Aorta (tissue), 5 donors: ENCODE results near the gene PDE4B. TPM values are rescaled to one million over a fixed set of nuclear protein-coding genes. Genes with fewer than 3 reads are reported as not detected.

Experiments
- ATAC-seq: fragments of 200-7000 bp; cut with Tn5 transposase; one replicate; pipeline ENCODE4 v1.9.1; 2022; ENCODE audit warnings: moderate library complexity; ENCODE audit not compliant: low FRiP score
- DNase-seq, 2 donors: peaks; one replicate each; pipeline ENCODE4 v3.0.0-alpha.2; 2020
- H3K27ac ChIP-seq, 2 donors: one replicate each; pipeline ENCODE4 v1.5.1; 2013; ENCODE audit warnings: low read length in 2 of 2, mild to moderate bottlenecking in 2 of 2, moderate library complexity in 2 of 2, control low read depth in 1 of 2, inconsistent platforms in 1 of 2, low read depth in 1 of 2
- H3K27me3 ChIP-seq, 2 donors: one replicate each; pipeline ENCODE4 v1.6.1; 2013; ENCODE audit warnings: control low read depth in 1 of 2, low read length in 1 of 2, mild to moderate bottlenecking in 1 of 2, moderate library complexity in 1 of 2; ENCODE audit not compliant: insufficient read depth in 2 of 2, control insufficient read depth in 1 of 2
- H3K36me3 ChIP-seq, 2 donors: one replicate each; pipeline ENCODE4 v1.6.1; 2013; ENCODE audit warnings: control low read depth in 1 of 2, low read length in 1 of 2, mild to moderate bottlenecking in 1 of 2; ENCODE audit not compliant: insufficient read depth in 2 of 2, control insufficient read depth in 1 of 2
- H3K4me1 ChIP-seq, 2 donors: one replicate each; pipeline ENCODE4 v1.6.1; 2013; ENCODE audit warnings: low read length in 2 of 2, control low read depth in 1 of 2, mild to moderate bottlenecking in 1 of 2, moderate library complexity in 1 of 2; ENCODE audit not compliant: insufficient read depth in 2 of 2, control insufficient read depth in 1 of 2
- H3K4me3 ChIP-seq, 2 donors: one replicate each; pipeline ENCODE4 v1.5.1; 2013; ENCODE audit warnings: low read length in 2 of 2, control low read depth in 1 of 2, mild to moderate bottlenecking in 1 of 2
- H3K9me3 ChIP-seq: one replicate; pipeline ENCODE4 v1.6.1; 2013; ENCODE audit warnings: mild to moderate bottlenecking, low read length; ENCODE audit not compliant: control insufficient read depth
- WGBS, 2 donors: extraction: QIAGEN DNeasy Blood & Tissue Kit; methylation state at CpG; one replicate each; pipeline ENCODE4 v1.1.7; 2013; 5-methylcytosine and 5-hydroxymethylcytosine counted together
- intact Hi-C, 2 donors: fragments of 100-400 bp; cut with DNase I; formaldehyde crosslinking; loops; one replicate each; pipeline versions ENCODE4 v1.14.2 to v1.15.0; 2022
- polyA plus RNA-seq, 2 donors: library from polyadenylated mRNA; stranded (reverse); fragments of 200-250 nt; gene quantifications; one replicate each; pipeline ENCODE4 v1.2.3, GENCODE V29; 2013
- total RNA-seq, 2 donors: library from RNA; stranded (reverse); fragmentation: NEBNext Ultra II Directional; extraction: Animal tissue kit (Norgen Biotek cat#: 25700); gene quantifications; one replicate each; pipeline ENCODE4 v1.2.1, GENCODE V29; 2021
- donor health status: healthy with polysubstance abuse.
- donor health status: Bipolar disorder and iron deficiency.
- donor health status: DM: no; HTN: no; CAD: no.
- donor health status: DM: no; HTN: no; CAD: no.
- donor health status: DM: yes; HTN: yes; CAD: no.

PDE4B gene
- total and polyA plus RNA-seq, 4 donors = 4.8 to 24.5 (median 12.5) TPM

- H3K27me3 ChIP-seq = no peaks in the 10 kb centered on the region
- no peak overlapping the region for H3K27ac ChIP-seq
- H3K4me3 ChIP-seq = no peak overlapping the region
- ATAC-seq (no peak), DNase-seq (no peak)
- 83 to 93% methylated on average over 3 of the region's 3 CpGs for WGBS, 2 donors
- H3K9me3 ChIP-seq = no peaks in the 10 kb centered on the region
- intact Hi-C loops = no loop called here
- no peaks in the 10 kb centered on the region for H3K36me3 ChIP-seq
- peaks cover under 1 to 2% of the 10 kb centered on the region in 2 donors for H3K4me1 ChIP-seq
Observed at GRCh38 chr1:66276218-66276617, 483.5 kb downstream of the PDE4B start.

GRCh38 chr1:66278260-66279021 lies 485.7 kb downstream of the PDE4B start:
- Histone ChIP-seq H3K36me3 (no peaks in the 10 kb centered on the region), H3K9me3 (no peaks in the 10 kb centered on the region), H3K27me3 (no peaks in the 10 kb centered on the region), H3K4me1 (peaks cover 1 to 7% of the 10 kb centered on the region in 2 donors), H3K4me3 (no peak overlapping the region), H3K27ac (peak overlapping the region in 1 of 2 donors; percentile 40)
- intact Hi-C loops = no loop called here
- DNase-seq (no peak), ATAC-seq (no peak)
- 24 to 30% methylated on average over 7 of the region's 7 CpGs for whole genome bisulfite sequencing, 2 donors

GRCh38 chr1:66281808-66282207 lies 489.1 kb downstream of the PDE4B start:
- Histone ChIP-seq H3K4me1 (peaks cover 1 to 10% of the 10 kb centered on the region in 2 donors), H3K9me3 (no peaks in the 10 kb centered on the region), H3K27me3 (no peaks in the 10 kb centered on the region), H3K36me3 (no peaks in the 10 kb centered on the region), H3K27ac (no peak overlapping the region), H3K4me3 (no peak overlapping the region)
- 92 to 97% methylated on average over 3 of the region's 3 CpGs for WGBS, 2 donors
- intact Hi-C loops = loop anchor here in 1 of 2 donors (5.0 kb wide), 1 partner anchor 35 kb away; no protein-coding TSS in a partner anchor
- DNase-seq = no peak
- ATAC-seq = no peak

DNA sequence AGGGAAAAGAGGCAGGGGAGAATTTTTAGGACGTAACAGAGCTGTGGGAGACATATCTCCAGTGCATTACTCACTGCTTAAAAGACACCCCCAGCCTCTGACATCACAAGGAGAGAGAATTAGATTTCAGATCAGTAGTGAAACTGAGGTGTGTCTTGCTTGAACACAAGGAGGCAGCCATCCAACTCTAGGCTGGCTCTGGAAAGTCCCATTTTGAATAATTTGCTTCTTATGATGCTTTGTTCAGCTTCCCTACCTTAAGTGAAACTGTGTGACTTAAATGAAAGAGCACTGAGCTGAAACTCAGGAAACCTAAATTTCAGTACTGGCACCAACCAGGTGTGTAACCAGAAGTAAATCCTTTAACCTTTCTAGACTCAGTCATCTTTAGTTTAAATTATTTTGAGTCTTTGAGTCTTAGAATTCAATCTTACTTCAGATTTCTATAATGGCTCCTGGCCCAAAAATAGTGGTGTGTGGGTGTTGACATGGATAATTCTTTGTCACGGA lies 489.7 kb downstream of the PDE4B start:
- intact Hi-C loops = loop anchor here in 1 of 2 donors (5.0 kb wide), 1 partner anchor 35 kb away; no protein-coding TSS in a partner anchor
- Histone ChIP-seq H3K27ac (peak overlapping the region in 1 of 2 donors; percentile 68), H3K9me3 (no peaks in the 10 kb centered on the region), H3K4me1 (peaks cover 1 to 10% of the 10 kb centered on the region in 2 donors), H3K27me3 (no peaks in the 10 kb centered on the region), H3K36me3 (no peaks in the 10 kb centered on the region), H3K4me3 (no peak overlapping the region)
- DNase-seq (peak in 1 of 2 donors; percentile 54), ATAC-seq (peak; percentile 13)
- WGBS, 2 donors = 3 to 5% methylated on average over 2 of the region's 2 CpGs

- H3K4me3 ChIP-seq = no peak overlapping the region
- no peak for DNase-seq
- H3K4me1 ChIP-seq = peaks cover 1 to 10% of the 10 kb centered on the region in 2 donors
- ATAC-seq = no peak
- intact Hi-C loops = loop anchor here in 1 of 2 donors (5.0 kb wide), 1 partner anchor 34 kb away; no protein-coding TSS in a partner anchor
- WGBS, 2 donors = 71 to 72% methylated on average over 3 of the region's 3 CpGs
- H3K27ac ChIP-seq = peak overlapping the region in 1 of 2 donors; percentile 68
- H3K27me3 ChIP-seq = no peaks in the 10 kb centered on the region
- no peaks in the 10 kb centered on the region for H3K36me3 ChIP-seq
- no peaks in the 10 kb centered on the region for H3K9me3 ChIP-seq
Observed at GRCh38 chr1:66282891-66283621, 490.4 kb downstream of the PDE4B start.

GRCh38 chr1:66283622-66284041 lies 490.9 kb downstream of the PDE4B start:
- Histone ChIP-seq H3K36me3 (no peaks in the 10 kb centered on the region), H3K27me3 (no peaks in the 10 kb centered on the region), H3K9me3 (no peaks in the 10 kb centered on the region), H3K4me3 (no peak overlapping the region), H3K4me1 (peaks cover 1 to 10% of the 10 kb centered on the region in 2 donors), H3K27ac (no peak overlapping the region)
- DNase-seq (no peak), ATAC-seq (no peak)
- 71 to 91% methylated on average over 2 of the region's 2 CpGs for WGBS, 2 donors
- intact Hi-C loops = loop anchor here in 1 of 2 donors (5.0 kb wide), 1 partner anchor 34 kb away; no protein-coding TSS in a partner anchor

- intact Hi-C loops = loop anchor here in 1 of 2 donors (5.0 kb wide), 1 partner anchor 33 kb away; no protein-coding TSS in a partner anchor
- ATAC-seq = no peak
- 97% methylated on average over 2 of the region's 2 CpGs for WGBS, 2 donors
Observed at GRCh38 chr1:66284746-66285145, 492.1 kb downstream of the PDE4B start.

GRCh38 chr1:66285618-66286270 lies 493.0 kb downstream of the PDE4B start:
- ATAC-seq (no peak), DNase-seq (no peak)
- 34 to 41% methylated on average over 2 of the region's 2 CpGs for WGBS, 2 donors
- Histone ChIP-seq H3K27me3 (no peaks in the 10 kb centered on the region), H3K27ac (no peak overlapping the region), H3K36me3 (no peaks in the 10 kb centered on the region), H3K9me3 (no peaks in the 10 kb centered on the region), H3K4me3 (no peak overlapping the region), H3K4me1 (peaks cover 1 to 10% of the 10 kb centered on the region in 2 donors)
- intact Hi-C loops = no loop called here

More at GRCh38 chr1:66284746-66285145, 492.1 kb downstream of the PDE4B start:
- DNase-seq = no peak
- Histone ChIP-seq H3K4me1 (peaks cover 1 to 10% of the 10 kb centered on the region in 2 donors), H3K27ac (no peak overlapping the region), H3K9me3 (no peaks in the 10 kb centered on the region), H3K4me3 (no peak overlapping the region), H3K27me3 (no peaks in the 10 kb centered on the region), H3K36me3 (no peaks in the 10 kb centered on the region)
